Measurements from ENCODE around the gene SSNA1. TPM values are rescaled to one million over a fixed set of nuclear protein-coding genes. Genes with fewer than 3 reads are reported as not detected.

The SSNA1 gene
- 46.5 and 57.4 TPM in 2 replicates for total RNA-seq

DNA sequence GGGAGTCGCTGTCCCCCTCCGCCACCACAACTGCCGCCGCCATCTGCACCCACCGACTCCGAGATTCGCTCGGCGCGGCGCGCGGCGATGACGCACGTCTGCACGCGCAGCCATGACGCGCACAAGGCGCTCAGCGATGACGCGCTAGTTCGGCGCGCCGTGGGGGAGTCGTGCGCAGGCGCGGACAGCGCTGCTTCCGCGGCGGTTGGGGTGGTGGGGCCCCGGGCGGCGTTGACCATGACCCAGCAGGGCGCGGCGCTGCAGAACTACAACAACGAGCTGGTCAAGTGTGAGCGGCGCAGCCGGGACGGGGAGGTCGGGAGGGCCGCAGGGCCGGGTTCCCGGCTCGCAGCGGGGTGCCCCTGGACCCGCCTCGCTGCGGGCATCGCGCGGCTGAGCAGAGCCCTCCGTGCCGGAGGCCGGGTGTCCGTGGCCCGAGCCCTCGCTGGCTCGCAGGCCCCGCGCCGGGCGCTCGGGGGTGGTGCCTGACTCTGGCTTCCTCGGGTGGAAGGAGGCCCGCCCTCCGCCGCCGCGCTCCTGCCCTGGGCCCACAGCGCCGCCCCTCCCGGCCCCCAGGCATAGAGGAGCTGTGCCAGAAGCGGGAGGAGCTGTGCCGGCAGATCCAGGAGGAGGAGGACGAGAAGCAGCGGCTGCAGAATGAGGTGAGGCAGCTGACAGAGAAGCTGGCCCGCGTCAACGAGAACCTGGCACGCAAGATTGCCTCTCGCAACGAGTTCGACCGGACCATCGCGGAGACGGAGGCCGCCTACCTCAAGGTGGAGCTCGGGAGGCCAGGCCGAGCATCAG lies at the start of gene SSNA1, which contains the start of gene ANAPC2:
Gene SSNA1 (plus strand): TSS at position 187 of the 807 bp plus-strand sequence. CDS start 51 bp downstream, at position 238.
Gene ANAPC2 (minus strand): TSS at position 71 of the 807 bp plus-strand sequence. CDS start 28 bp downstream, at position 43.

GRCh38 chr9:137138722-137139467 lies 49.6 kb upstream of the SSNA1 start, which contains the start of gene GRIN1:
Gene GRIN1 (plus strand): TSS chr9:137139154. CDS start chr9:137139487, 333 bp downstream.

GRCh38 chr9:137169896-137170358 lies 18.5 kb upstream of the SSNA1 start, which contains the start of gene LRRC26:
Gene LRRC26 (minus strand): TSS chr9:137170051. CDS start chr9:137169943, 108 bp downstream.

GRCh38 chr9:137200311-137201204 lies 12.1 kb downstream of the SSNA1 start, which contains the start of gene TPRN:
Gene TPRN (minus strand): TSS chr9:137200741. CDS start chr9:137200711, 30 bp downstream.

GRCh38 chr9:137205126-137206069 lies 16.9 kb downstream of the SSNA1 start, which contains the start of the genes NDOR1 and TMEM203:
Gene NDOR1 (plus strand): TSS chr9:137205700. CDS start chr9:137205778, 78 bp downstream.
Gene TMEM203 (minus strand): TSS chr9:137205648. CDS start chr9:137205414, 234 bp downstream.

DNA sequence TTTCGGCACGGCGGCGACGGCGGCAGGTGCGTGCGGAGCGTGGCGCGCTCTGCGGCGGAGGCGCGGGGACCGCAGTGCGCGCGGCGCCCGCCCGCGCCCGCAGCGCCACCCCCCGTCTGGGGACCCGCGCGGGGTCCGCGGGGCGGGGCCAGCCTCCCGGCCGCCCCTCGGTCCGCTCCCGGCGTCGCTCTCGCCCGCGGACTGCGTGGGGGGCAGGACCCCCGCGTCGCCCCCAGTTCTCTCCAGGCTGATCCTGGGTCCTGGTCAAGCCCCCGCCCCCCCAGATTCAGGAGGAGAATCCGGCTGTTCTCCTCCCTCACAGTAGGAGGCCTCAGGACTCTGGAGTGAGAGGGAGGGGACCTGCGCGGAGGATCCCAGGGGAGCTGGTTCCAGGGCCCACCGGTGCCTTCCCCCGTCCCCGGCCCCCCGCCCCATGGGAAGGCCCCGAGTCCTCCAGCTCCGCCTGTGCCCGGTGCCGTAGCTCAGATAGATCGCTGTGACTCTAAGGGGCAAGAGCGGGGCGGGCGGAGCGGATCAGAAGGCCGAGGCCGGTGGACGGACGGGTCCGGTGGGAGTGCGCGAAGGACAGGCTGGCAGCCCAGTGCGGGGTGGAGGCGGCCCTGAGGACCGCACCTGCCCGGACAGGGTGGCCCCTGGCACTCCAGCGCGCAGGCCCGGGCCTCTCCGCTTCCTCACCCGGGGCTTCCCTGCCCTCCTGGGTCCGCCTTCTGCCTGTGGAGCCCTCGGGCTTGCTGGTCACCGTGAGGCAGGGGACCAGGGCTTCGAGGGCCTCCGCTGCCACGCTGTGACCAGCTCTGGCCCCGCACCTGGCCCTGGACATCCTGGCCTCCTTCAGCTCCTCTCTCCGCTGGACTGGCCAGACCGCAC lies 34.0 kb downstream of the SSNA1 start, which contains the start of gene RNF208:
Gene RNF208 (minus strand): TSS at position 51 of the 888 bp plus-strand sequence. CDS start 1,028 bp downstream, outside the sequence.

DNA sequence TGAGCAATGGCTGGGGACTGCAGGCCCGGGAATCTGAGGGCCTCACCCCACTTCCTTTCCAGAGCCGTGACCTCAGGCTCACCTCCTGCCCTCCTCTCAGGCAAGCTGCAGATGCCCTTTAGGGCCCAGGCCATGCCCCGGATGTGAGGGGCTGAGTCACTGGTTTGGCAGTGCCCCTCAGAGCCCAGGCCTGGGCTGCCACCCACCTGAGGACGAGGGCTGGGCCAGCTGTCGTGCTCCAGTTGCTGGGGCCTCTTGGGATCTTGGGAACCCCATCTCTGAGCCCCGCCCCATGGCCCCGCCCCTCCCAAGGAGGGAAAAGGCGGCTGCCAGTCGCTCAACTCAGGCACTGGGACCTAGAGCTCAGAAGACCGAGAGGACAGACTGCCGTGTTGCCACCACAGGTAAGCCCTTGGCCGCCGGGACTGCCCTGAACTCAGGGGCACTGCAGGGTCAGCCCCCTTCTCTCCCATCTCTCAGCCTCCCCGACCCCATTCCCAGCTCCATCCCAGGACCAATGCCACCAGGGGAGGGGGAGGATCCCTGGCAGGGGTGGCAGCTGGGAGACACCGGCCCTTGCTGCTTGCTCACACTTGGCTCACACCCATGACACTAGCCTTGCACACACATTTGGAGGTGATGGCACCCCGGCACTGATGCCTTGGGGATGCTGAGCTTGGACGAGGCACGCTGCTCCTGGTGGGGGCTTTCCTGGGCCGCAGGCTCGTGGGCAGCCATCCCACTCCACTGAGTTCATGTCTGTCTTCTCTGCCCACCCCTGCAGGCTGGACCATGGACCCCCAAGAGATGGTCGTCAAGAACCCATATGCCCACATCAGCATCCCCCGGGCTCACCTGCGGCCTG lies 36.6 kb downstream of the SSNA1 start, which contains the start of gene CYSRT1:
Gene CYSRT1 (plus strand): TSS at position 345 of the 865 bp plus-strand sequence. CDS start 448 bp downstream, at position 793.

GRCh38 chr9:137227054-137227852 lies 38.8 kb downstream of the SSNA1 start, which contains the start of gene RNF224:
Gene RNF224 (plus strand): TSS chr9:137227502. CDS start chr9:137228336, 834 bp downstream.

GRCh38 chr9:137230705-137231371 lies 42.4 kb downstream of the SSNA1 start, which contains the start of gene SLC34A3:
Gene SLC34A3 (plus strand): TSS chr9:137230901. CDS start chr9:137231703, 802 bp downstream.

Other genes with a start within 250 kb of the SSNA1 start
- gene FBXW5, start 243.9 kb upstream of the SSNA1 start, total RNA-seq, result 107 and 164 TPM in 2 replicates
- 0.28 TPM in 1 of 2 replicates, not detected in the other for gene C8G, start 243.4 kb upstream of the SSNA1 start, total RNA-seq
- 0.34 TPM in 1 of 2 replicates, not detected in the other for gene LCN12, start 236.4 kb upstream of the SSNA1 start, total RNA-seq
- not detected in 2 replicates for gene PTGDS, start 211.2 kb upstream of the SSNA1 start, total RNA-seq
- not detected in 2 replicates for gene LCNL1, start 205.7 kb upstream of the SSNA1 start, total RNA-seq
- gene PAXX, start 196.3 kb upstream of the SSNA1 start, total RNA-seq, result 7.8 and 9.9 TPM in 2 replicates
- 4.4 and 6.7 TPM in 2 replicates for gene CLIC3, start 192.1 kb upstream of the SSNA1 start, total RNA-seq
- gene ABCA2, start 160.4 kb upstream of the SSNA1 start, total RNA-seq, result 4.1 and 48.2 TPM in 2 replicates
- gene FUT7, start 156.6 kb upstream of the SSNA1 start, total RNA-seq, result not detected in 2 replicates
- gene NPDC1, start 142.5 kb upstream of the SSNA1 start, total RNA-seq, result 3.8 and 16.7 TPM in 2 replicates
- 1.8 and 3.1 TPM in 2 replicates for gene ENTPD2, start 134.6 kb upstream of the SSNA1 start, total RNA-seq
- gene SAPCD2, start 118.1 kb upstream of the SSNA1 start, total RNA-seq, result 0.85 and 2.1 TPM in 2 replicates
- gene UAP1L1, start 111.2 kb upstream of the SSNA1 start, total RNA-seq, result 4.8 and 6.3 TPM in 2 replicates
- 62.5 and 67.1 TPM in 2 replicates for gene MAN1B1, start 101.7 kb upstream of the SSNA1 start, total RNA-seq
- 62.2 and 81.7 TPM in 2 replicates for gene DPP7, start 73.9 kb upstream of the SSNA1 start, total RNA-seq
- 0.57 and 1.0 TPM in 2 replicates for gene GRIN1, start 49.5 kb upstream of the SSNA1 start, total RNA-seq
- gene LRRC26, start 18.6 kb upstream of the SSNA1 start, total RNA-seq, result 2.1 TPM in 1 of 2 replicates, not detected in the other
- gene TMEM210, start 16.6 kb upstream of the SSNA1 start, total RNA-seq, result not detected in 2 replicates
- gene ANAPC2, start 116 bp upstream of the SSNA1 start, total RNA-seq, result 17.4 and 24.1 TPM in 2 replicates
- 3.6 and 4.8 TPM in 2 replicates for gene TPRN, start 12.1 kb downstream of the SSNA1 start, total RNA-seq
- gene TMEM203, start 17.0 kb downstream of the SSNA1 start, total RNA-seq, result 33.0 and 38.3 TPM in 2 replicates
- gene NDOR1, start 17.0 kb downstream of the SSNA1 start, total RNA-seq, result 5.8 and 7.3 TPM in 2 replicates
- gene RNF208, start 33.6 kb downstream of the SSNA1 start, total RNA-seq, result 0.34 and 0.78 TPM in 2 replicates
- gene CYSRT1, start 36.5 kb downstream of the SSNA1 start, total RNA-seq, result 1.6 and 3.8 TPM in 2 replicates
- gene RNF224, start 38.8 kb downstream of the SSNA1 start, total RNA-seq, result under 0.01 and 0.28 TPM in 2 replicates
- under 0.01 TPM in 1 of 2 replicates, not detected in the other for gene SLC34A3, start 42.2 kb downstream of the SSNA1 start, total RNA-seq
- 97.1 and 124 TPM in 2 replicates for gene TUBB4B, start 52.6 kb downstream of the SSNA1 start, total RNA-seq
- gene STPG3, start 62.6 kb downstream of the SSNA1 start, total RNA-seq, result not detected in 2 replicates
- 54.0 and 66.1 TPM in 2 replicates for gene NELFB, start 66.7 kb downstream of the SSNA1 start, total RNA-seq
- 14.7 and 34.9 TPM in 2 replicates for gene TOR4A, start 89.0 kb downstream of the SSNA1 start, total RNA-seq
- gene NRARP, start 113.6 kb downstream of the SSNA1 start, total RNA-seq, result 6.2 and 23.3 TPM in 2 replicates
- 6.5 and 10.6 TPM in 2 replicates for gene EXD3, start 234.5 kb downstream of the SSNA1 start, total RNA-seq
- 0.68 and 3.3 TPM in 2 replicates for gene NOXA1, start 234.7 kb downstream of the SSNA1 start, total RNA-seq

All from nasal cavity respiratory epithelium epithelial cell of viscerocranial mucosa (primary cell).